GM12878 (cell line): ENCODE data around the gene CIROP. TPM values are rescaled to one million over a fixed set of nuclear protein-coding genes. Genes with fewer than 3 reads are reported as not detected.
A peak's percentile ranks its signal among the peaks of the same experiment; 100 is the strongest.

Experiments used
- ATAC-seq: fragments of 200-7000 bp; cut with Tn5 transposase; 3 replicates; pipeline ENCODE4 v1.9.1; 2020; ENCODE audit warnings: mild to moderate bottlenecking, moderate library complexity
- BruUV-seq: library from RNA; stranded (reverse); fragments of 400-500 nt; replicated peaks from 2 replicates; lab custom pipeline; 2021; lab: Mats Ljungman, UMichigan
- CTCF ChIA-PET: fragments of 300-600 bp; sonication (Branson Sonifier 250); formaldehyde crosslinking; extraction: SDS; loops from one replicate; lab custom pipeline; 2021; ENCODE audit warnings: inconsistent platforms; lab: Yijun Ruan, JAX
- POLR2A ChIA-PET: fragments of 350-600 bp; formaldehyde crosslinking; extraction: SDS; loops from one replicate; lab custom pipeline; 2021; ENCODE audit warnings: inconsistent platforms; lab: Charles Lee
- RAD21 ChIA-PET: fragments of 300-600 bp; sonication (Branson Sonifier 250); formaldehyde crosslinking; loops from one replicate; lab custom pipeline; 2023; ENCODE audit warnings: antibody characterized with exemption; ENCODE audit not compliant: unreplicated experiment; lab: Charles Lee
- SMC1A ChIA-PET: fragments of 300-600 bp; sonication (Branson Sonifier 250); formaldehyde crosslinking; loops from one replicate; lab custom pipeline; 2023; ENCODE audit not compliant: unreplicated experiment, uncharacterized antibody; lab: Charles Lee
- DNase-seq: peaks from one replicate; pipeline ENCODE4 v3.0.0-alpha.2; 2011; ENCODE audit warnings: low read depth, low spot score
- FAIRE-seq: peaks from 3 replicates; lab custom pipeline; 2011; peaks lifted over from hg19 to GRCh38; lab: Jason Lieb, UNC
- H2AFZ ChIP-seq: 2 replicates; pipeline ENCODE4 v1.6.0; 2011; ENCODE audit warnings: low read depth, low read length, control low read depth; ENCODE audit not compliant: control insufficient read depth
- H3K27ac ChIP-seq: 2 replicates; pipeline ENCODE4 v1.5.1; 2011; ENCODE audit warnings: control low read depth; ENCODE audit not compliant: control insufficient read depth, insufficient read depth
- H3K27me3 ChIP-seq, 2 experiments: replicated peaks in 1 of 2; 2 replicates each; pipeline versions ENCODE4 v1.6.0 to v1.6.1; 2011; ENCODE audit warnings: low read length in 1 of 2; ENCODE audit not compliant: control insufficient read depth in 2 of 2, insufficient read depth in 2 of 2
- H3K36me3 ChIP-seq, 2 experiments: 2 replicates each; pipeline ENCODE4 v1.5.1; 2011; ENCODE audit warnings: low read length in 1 of 2; ENCODE audit not compliant: control insufficient read depth in 2 of 2, insufficient read depth in 2 of 2
- H3K4me1 ChIP-seq: 2 replicates; pipeline ENCODE4 v1.6.1; 2011; ENCODE audit warnings: mild to moderate bottlenecking, low read length, moderate library complexity, mixed read lengths; ENCODE audit not compliant: control insufficient read depth, insufficient read depth
- H3K4me2 ChIP-seq: 2 replicates; pipeline ENCODE4 v1.6.0; 2011; ENCODE audit warnings: control low read depth; ENCODE audit not compliant: control insufficient read depth, insufficient read depth
- H3K4me3 ChIP-seq: fragments of 200-600 bp; sonication (generic); 2 replicates; pipeline ENCODE4 v1.5.1; 2016
- H3K79me2 ChIP-seq: 2 replicates; pipeline ENCODE4 v1.6.0; 2011; ENCODE audit warnings: low read length; ENCODE audit not compliant: control insufficient read depth, insufficient read depth
- H3K9ac ChIP-seq: 2 replicates; pipeline ENCODE4 v1.8.0; 2011; ENCODE audit warnings: low read length, control low read depth, mixed read lengths; ENCODE audit not compliant: control insufficient read depth, insufficient read depth
- H3K9me3 ChIP-seq: replicated peaks from 3 replicates; pipeline ENCODE4 v1.5.1; 2011; ENCODE audit warnings: mild to moderate bottlenecking, low read length; ENCODE audit not compliant: control insufficient read depth, insufficient read depth
- H4K20me1 ChIP-seq: 2 replicates; pipeline ENCODE4 v1.6.0; 2011; ENCODE audit not compliant: control insufficient read depth, insufficient read depth
- ZBTB11 ChIP-seq: fragments of 450-650 bp; formaldehyde crosslinking; IDR thresholded peaks from 2 replicates; pipeline ENCODE4 v1.5.0; 2022; ENCODE audit warnings: mild to moderate bottlenecking, missing genetic modification characterization
- WGBS: methylation state at CpG from one replicate; pipeline ENCODE4 v1.1.6; 2016; ENCODE audit warnings: low lambda C conversion rate; ENCODE audit not compliant: insufficient replicate concordance, insufficient coverage; ENCODE audit errors: missing lambda C conversion rate; 5-methylcytosine and 5-hydroxymethylcytosine counted together
- in situ Hi-C: fragments of 300-500 bp; cut with MboI; formaldehyde crosslinking; loops from 9 replicates; pipeline ENCODE4 v1.14.3; 2018; ENCODE audit warnings: mixed read lengths
- intact Hi-C: fragments of 100-400 bp; cut with micrococcal nuclease; formaldehyde crosslinking; loops from one replicate; pipeline ENCODE4 v1.14.2; 2022; ENCODE audit not compliant: unreplicated experiment
- polyA plus RNA-seq, 11 experiments: library from polyadenylated mRNA; depleted of rRNA in 4 of 11; unstranded in 6 of 11; stranded (reverse) in 5 of 11; fragments of >200 nt; fragmentation: Nextera tagmentation in 4 of 11; fragmentation: Illumina TruSeq in 1 of 11; extraction: Ambion mirVana in 4 of 11; extraction: Trizol in 1 of 11; gene quantifications; 1 replicate in 1 of 11; 2 replicates in 10 of 11; pipeline versions ENCODE4 v1.2.1 to v1.2.3, GENCODE V29; 2011 to 2016; ENCODE audit warnings: inconsistent platforms in 2 of 11, missing spikeins in 2 of 11, low read depth in 1 of 11
- total RNA-seq, 4 experiments: library from RNA; depleted of rRNA in 3 of 4; stranded (reverse); fragments of >200 nt in 3 of 4; fragmentation: Illumina TruSeq in 1 of 4; extraction: Trizol in 1 of 4; gene quantifications; 2 replicates each; pipeline versions ENCODE4 v1.2.1 to v1.2.3, GENCODE V29; 2013 to 2021

Gene CIROP
- total and polyA plus RNA-seq, 10 of the 15 experiments (the other 5 are each of a cell fraction or from before 2014, with no cell fraction given), result not detected

- H3K9ac ChIP-seq, result no peak overlapping the region
- RAD21 ChIA-PET, result interaction anchor here (0.6 to 1.6 kb wide), 2 partner anchors 24 to 154 kb away, joined by 3 to 6 read pairs; no protein-coding TSS in a partner anchor
- ATAC-seq, result no peak
- 0 out of 2 replicates have a peak, but pooled peaks cover 7% of the 10 kb centered on the region for H4K20me1 ChIP-seq
- in situ Hi-C loops (no loop called here), intact Hi-C loops (no loop called here)
- TF ChIP-seq ZBTB11 (CRISPR knock-in tag), result no peak
- TF ChIP-seq, all 136 proteins: peak for 0
- H3K4me3 ChIP-seq, result peak overlapping the region; percentile 92; the same call in 1 of the 2 replicates
- H3K36me3 ChIP-seq, result peaks cover 3 to 32% of the 10 kb centered on the region in 2 experiments
- no peak overlapping the region for H2AFZ ChIP-seq
- H3K27me3 ChIP-seq, result no peaks in the 10 kb centered on the region
- no peak overlapping the region for H3K27ac ChIP-seq
- FAIRE-seq, result no peak
- no peaks in the 10 kb centered on the region for H3K9me3 ChIP-seq
- peaks cover 56% of the 10 kb centered on the region for H3K79me2 ChIP-seq
- POLR2A ChIA-PET, result interaction anchor here (1.2 kb wide), 1 partner anchor 493 kb away, joined by 4 read pairs; no protein-coding TSS in a partner anchor
- WGBS, result 73% methylated on average over 2 of the region's 2 CpGs
- SMC1A ChIA-PET, result interaction anchor here (1.5 to 1.7 kb wide), 3 partner anchors 22 to 107 kb away, joined by 4 to 6 read pairs (median 5); no protein-coding TSS in a partner anchor
- peak overlapping the region; percentile 88 for H3K4me2 ChIP-seq
- no TSS peak for BruUV-seq
- no peak for DNase-seq
- CTCF ChIA-PET, result interaction anchor here (1.2 to 5.3 kb wide), 7 partner anchors 13 to 107 kb away, joined by 5 to 60 read pairs (median 13); no protein-coding TSS in a partner anchor
- peaks cover 3% of the 10 kb centered on the region; the same call in 1 of the 2 replicates for H3K4me1 ChIP-seq
Measured at GRCh38 chr14:23093104-23093503, 11.7 kb downstream of the CIROP start.
